ENCODE data around the gene GABRB2. TPM values are rescaled to one million over a fixed set of nuclear protein-coding genes. Genes with fewer than 3 reads are reported as not detected.

GABRB2 gene
- total RNA-seq, 1 donor from 2014 or later: 0.56 TPM

- H3K4me1 ChIP-seq: no peaks in the 10 kb centered on the region
- no peak for ATAC-seq
- H3K27me3 ChIP-seq (ENCODE audit: low read depth): no peaks in the 10 kb centered on the region
- intact Hi-C loops (cut with DNase I): no loop called here
- no peak overlapping the region for H3K27ac ChIP-seq
- H3K9me3 ChIP-seq: no peaks in the 10 kb centered on the region
- no peak for TF ChIP-seq CTCF (IDR thresholded peaks at IDR 0.05)
- no peak overlapping the region for H3K4me3 ChIP-seq
- no peak for DNase-seq
- no peaks in the 10 kb centered on the region for H3K36me3 ChIP-seq
Observed at GRCh38 chr5:161562446-161562845, 15.9 kb upstream of the GABRB2 start.

- Histone ChIP-seq H3K36me3 (no peaks in the 10 kb centered on the region), H3K27ac (no peak overlapping the region), H3K27me3 (ENCODE audit: low read depth) (peaks cover 49% of the 10 kb centered on the region), H3K9me3 (no peaks in the 10 kb centered on the region), H3K4me1 (peaks cover 12% of the 10 kb centered on the region), H3K4me3 (no peak overlapping the region)
- intact Hi-C loops (cut with DNase I): no loop called here
- no peak for TF ChIP-seq CTCF (IDR thresholded peaks at IDR 0.05)
- no peak for DNase-seq
- ATAC-seq: peak; percentile 35 to 36
Observed at GRCh38 chr5:161549106-161549505, 2.6 kb upstream of the GABRB2 start.

- H3K4me3 ChIP-seq: peak overlapping the region; percentile 52
Observed at GRCh38 chr5:161548487-161549094, 2.1 kb upstream of the GABRB2 start.

GRCh38 chr5:161547738-161548486, 1.4 kb upstream of the GABRB2 start:
- peaks cover 53% of the 10 kb centered on the region for H3K27me3 ChIP-seq (ENCODE audit: low read depth)
- intact Hi-C loops (cut with DNase I): no loop called here

More at GRCh38 chr5:161548487-161549094, 2.1 kb upstream of the GABRB2 start:
- intact Hi-C loops (cut with DNase I): no loop called here
- TF ChIP-seq CTCF (IDR thresholded peaks at IDR 0.05): no peak
- Histone ChIP-seq H3K9me3 (no peaks in the 10 kb centered on the region), H3K36me3 (no peaks in the 10 kb centered on the region), H3K27ac (no peak overlapping the region), H3K27me3 (ENCODE audit: low read depth) (peaks cover 53% of the 10 kb centered on the region), H3K4me1 (peaks cover 12% of the 10 kb centered on the region)
- peak; percentile 20 to 25 for ATAC-seq
- DNase-seq: no peak

GRCh38 chr5:161547406-161547737, 847 bp upstream of the GABRB2 start:
- Histone ChIP-seq H3K36me3 (no peaks in the 10 kb centered on the region), H3K27ac (no peak overlapping the region), H3K4me1 (peaks cover 12% of the 10 kb centered on the region), H3K9me3 (no peaks in the 10 kb centered on the region), H3K4me3 (peak overlapping the region; percentile 52), H3K27me3 (ENCODE audit: low read depth) (peaks cover 53% of the 10 kb centered on the region)
- no peak for DNase-seq
- no peak for ATAC-seq
- intact Hi-C loops (cut with DNase I): no loop called here
- TF ChIP-seq CTCF (IDR thresholded peaks at IDR 0.05): no peak

More at GRCh38 chr5:161547738-161548486, 1.4 kb upstream of the GABRB2 start:
- Histone ChIP-seq H3K27ac (no peak overlapping the region), H3K4me1 (peaks cover 12% of the 10 kb centered on the region), H3K9me3 (no peaks in the 10 kb centered on the region), H3K36me3 (no peaks in the 10 kb centered on the region), H3K4me3 (peak overlapping the region; percentile 52)
- TF ChIP-seq CTCF (IDR thresholded peaks at IDR 0.05): no peak
- DNase-seq (no peak), ATAC-seq (peak; percentile 33 to 41)

Measured in lower lobe of right lung (tissue), 2 donors.